Germinal center (tissue), 1 donor: ENCODE results near the gene EIPR1.

ENCODE experiments used
- DNase-seq: peaks from one replicate; pipeline ENCODE4 v3.0.0; 2012; ENCODE audit warnings: mixed read lengths, low spot score

The EIPR1 gene

GRCh38 chr2:3267869-3268704, 109.5 kb downstream of the EIPR1 start:
- DNase-seq = no peak

GRCh38 chr2:3266925-3267867, 110.4 kb downstream of the EIPR1 start:
- no peak for DNase-seq

GRCh38 chr2:3265981-3266924, 111.4 kb downstream of the EIPR1 start:
- no peak for DNase-seq

- no peak for DNase-seq
Measured at GRCh38 chr2:3265471-3265870, 112.1 kb downstream of the EIPR1 start.

- no peak for DNase-seq
Measured at GRCh38 chr2:3264010-3264744, 113.4 kb downstream of the EIPR1 start.

- DNase-seq = no peak
Measured at GRCh38 chr2:3263487-3263886, 114.1 kb downstream of the EIPR1 start.

GRCh38 chr2:3262437-3263388, 114.9 kb downstream of the EIPR1 start:
- no peak for DNase-seq

- DNase-seq = no peak
Measured at GRCh38 chr2:3261511-3261910, 116.1 kb downstream of the EIPR1 start.

- DNase-seq = no peak
Measured at GRCh38 chr2:3260959-3261358, 116.7 kb downstream of the EIPR1 start.

- DNase-seq = no peak
Measured at GRCh38 chr2:3257826-3258225, 119.8 kb downstream of the EIPR1 start.

GRCh38 chr2:3257166-3257565, 120.5 kb downstream of the EIPR1 start:
- DNase-seq = no peak

- no peak for DNase-seq
Measured at GRCh38 chr2:3256605-3257004, 121.0 kb downstream of the EIPR1 start.

GRCh38 chr2:3256157-3256556, 121.5 kb downstream of the EIPR1 start:
- no peak for DNase-seq

- peak; percentile 64 for DNase-seq
Measured at GRCh38 chr2:3254442-3254941, 123.1 kb downstream of the EIPR1 start.

GRCh38 chr2:3253913-3254441, 123.6 kb downstream of the EIPR1 start:
- no peak for DNase-seq

- DNase-seq = no peak
Measured at GRCh38 chr2:3251946-3252345, 125.7 kb downstream of the EIPR1 start.

- no peak for DNase-seq
Measured at GRCh38 chr2:3249476-3249962, 128.1 kb downstream of the EIPR1 start.

GRCh38 chr2:3248754-3249475, 128.7 kb downstream of the EIPR1 start:
- DNase-seq = no peak
